Measurements from ENCODE around the gene FAU. TPM values are rescaled to one million over a fixed set of nuclear protein-coding genes. Genes with fewer than 3 reads are reported as not detected.

Gene FAU
- total and polyA plus RNA-seq, 4 donors = 174 to 693 (median 613) TPM

- H3K27ac ChIP-seq (ENCODE audit: low read depth, low read length) = no peak overlapping the region
- H3K9me3 ChIP-seq (ENCODE audit: control insufficient read depth, insufficient read depth, low read length) = no peaks in the 10 kb centered on the region
- H3K27me3 ChIP-seq (ENCODE audit: control insufficient read depth, insufficient read depth, low read length) = no peaks in the 10 kb centered on the region
- WGBS (ENCODE audit: insufficient coverage) = 96% methylated on average over 4 of the region's 4 CpGs
- no peak overlapping the region for H3K4me3 ChIP-seq (ENCODE audit: low read depth, low read length)
- peaks cover 24% of the 10 kb centered on the region for H3K4me1 ChIP-seq (ENCODE audit: control insufficient read depth, insufficient read depth, low read length)
- DNase-seq (ENCODE audit: low read depth in 4 of 6, low spot score in 6 of 6) = no peak
- peaks cover 45% of the 10 kb centered on the region for H3K36me3 ChIP-seq (ENCODE audit: control insufficient read depth, insufficient read depth, low read length)
Measured at GRCh38 chr11:65085446-65085845, 36.5 kb downstream of the FAU start.

- WGBS (ENCODE audit: insufficient coverage) = 46% methylated on average over 18 of the region's 23 CpGs
Measured at GRCh38 chr11:65084598-65085375, 37.1 kb downstream of the FAU start.

GRCh38 chr11:65083834-65084597, 37.9 kb downstream of the FAU start, which contains the start of the genes CDCA5 and ZFPL1:
TSS of gene CDCA5 (minus strand) at chr11:65084040. CDS start at chr11:65083978, 62 bp downstream.
TSS of gene ZFPL1 (plus strand) at chr11:65084222. CDS start at chr11:65084699, 477 bp downstream.
- peak within 1 kb of the TSS; percentile 98 for H3K27ac ChIP-seq (ENCODE audit: low read depth, low read length)
- H3K36me3 ChIP-seq (ENCODE audit: control insufficient read depth, insufficient read depth, low read length) = peaks cover 39% of the 10 kb centered on the region
- no peaks in the 10 kb centered on the region for H3K27me3 ChIP-seq (ENCODE audit: control insufficient read depth, insufficient read depth, low read length)
- H3K4me3 ChIP-seq (ENCODE audit: low read depth, low read length) = peak within 1 kb of the TSS; percentile 85
- DNase-seq (ENCODE audit: low read depth in 4 of 6, low spot score in 6 of 6) = peak; percentile 85 to 99 (median 93)
- peaks cover 24% of the 10 kb centered on the region for H3K4me1 ChIP-seq (ENCODE audit: control insufficient read depth, insufficient read depth, low read length)
- no peaks in the 10 kb centered on the region for H3K9me3 ChIP-seq (ENCODE audit: control insufficient read depth, insufficient read depth, low read length)
- under 1% methylated on average over 77 of the region's 79 CpGs for WGBS (ENCODE audit: insufficient coverage)

More at GRCh38 chr11:65084598-65085375, 37.1 kb downstream of the FAU start:
- Histone ChIP-seq H3K4me3 (ENCODE audit: low read depth, low read length) (peak overlapping the region; percentile 85), H3K36me3 (ENCODE audit: control insufficient read depth, insufficient read depth, low read length) (peaks cover 41% of the 10 kb centered on the region), H3K9me3 (ENCODE audit: control insufficient read depth, insufficient read depth, low read length) (no peaks in the 10 kb centered on the region), H3K27me3 (ENCODE audit: control insufficient read depth, insufficient read depth, low read length) (no peaks in the 10 kb centered on the region), H3K27ac (ENCODE audit: low read depth, low read length) (peak overlapping the region; percentile 98), H3K4me1 (ENCODE audit: control insufficient read depth, insufficient read depth, low read length) (peaks cover 24% of the 10 kb centered on the region)
- no peak for DNase-seq (ENCODE audit: low read depth in 4 of 6, low spot score in 6 of 6)

- peak overlapping the region; percentile 98 for H3K27ac ChIP-seq (ENCODE audit: low read depth, low read length)
Measured at GRCh38 chr11:65083134-65083833, 38.6 kb downstream of the FAU start.

GRCh38 chr11:65078786-65079342, 43.1 kb downstream of the FAU start:
- DNase-seq (ENCODE audit: low read depth in 4 of 6, low spot score in 6 of 6) = no peak
- H3K9me3 ChIP-seq (ENCODE audit: control insufficient read depth, insufficient read depth, low read length) = no peaks in the 10 kb centered on the region
- H3K4me1 ChIP-seq (ENCODE audit: control insufficient read depth, insufficient read depth, low read length) = peaks cover 13% of the 10 kb centered on the region
- H3K27me3 ChIP-seq (ENCODE audit: control insufficient read depth, insufficient read depth, low read length) = no peaks in the 10 kb centered on the region
- no peak overlapping the region for H3K4me3 ChIP-seq (ENCODE audit: low read depth, low read length)
- no peak overlapping the region for H3K27ac ChIP-seq (ENCODE audit: low read depth, low read length)
- WGBS (ENCODE audit: insufficient coverage) = 100% methylated on average over 2 of the region's 9 CpGs
- peaks cover 14% of the 10 kb centered on the region for H3K36me3 ChIP-seq (ENCODE audit: control insufficient read depth, insufficient read depth, low read length)

More at GRCh38 chr11:65083134-65083833, 38.6 kb downstream of the FAU start:
- Histone ChIP-seq H3K4me1 (ENCODE audit: control insufficient read depth, insufficient read depth, low read length) (peaks cover 24% of the 10 kb centered on the region), H3K9me3 (ENCODE audit: control insufficient read depth, insufficient read depth, low read length) (no peaks in the 10 kb centered on the region), H3K27me3 (ENCODE audit: control insufficient read depth, insufficient read depth, low read length) (no peaks in the 10 kb centered on the region), H3K4me3 (ENCODE audit: low read depth, low read length) (peak overlapping the region; percentile 85), H3K36me3 (ENCODE audit: control insufficient read depth, insufficient read depth, low read length) (peaks cover 38% of the 10 kb centered on the region)
- 0% methylated on average over 9 of the region's 13 CpGs for WGBS (ENCODE audit: insufficient coverage)
- no peak for DNase-seq (ENCODE audit: low read depth in 4 of 6, low spot score in 6 of 6)

- H3K9me3 ChIP-seq (ENCODE audit: control insufficient read depth, insufficient read depth, low read length) = no peaks in the 10 kb centered on the region
- H3K4me3 ChIP-seq (ENCODE audit: low read depth, low read length) = no peak overlapping the region
- 74% methylated on average over 3 of the region's 3 CpGs for WGBS (ENCODE audit: insufficient coverage)
- no peak overlapping the region for H3K27ac ChIP-seq (ENCODE audit: low read depth, low read length)
- H3K27me3 ChIP-seq (ENCODE audit: control insufficient read depth, insufficient read depth, low read length) = no peaks in the 10 kb centered on the region
- DNase-seq (ENCODE audit: low read depth in 4 of 6, low spot score in 6 of 6) = no peak
- H3K4me1 ChIP-seq (ENCODE audit: control insufficient read depth, insufficient read depth, low read length) = peaks cover 6% of the 10 kb centered on the region
- peaks cover 14% of the 10 kb centered on the region for H3K36me3 ChIP-seq (ENCODE audit: control insufficient read depth, insufficient read depth, low read length)
Measured at GRCh38 chr11:65078151-65078550, 43.8 kb downstream of the FAU start.

- no peak overlapping the region for H3K4me3 ChIP-seq (ENCODE audit: low read depth, low read length)
- H3K36me3 ChIP-seq (ENCODE audit: control insufficient read depth, insufficient read depth, low read length) = peaks cover 14% of the 10 kb centered on the region
- no peak for DNase-seq (ENCODE audit: low read depth in 4 of 6, low spot score in 6 of 6)
- no peak overlapping the region for H3K27ac ChIP-seq (ENCODE audit: low read depth, low read length)
- H3K9me3 ChIP-seq (ENCODE audit: control insufficient read depth, insufficient read depth, low read length) = no peaks in the 10 kb centered on the region
- 83% methylated on average over 4 of the region's 4 CpGs for WGBS (ENCODE audit: insufficient coverage)
- peaks cover 2% of the 10 kb centered on the region for H3K4me1 ChIP-seq (ENCODE audit: control insufficient read depth, insufficient read depth, low read length)
- no peaks in the 10 kb centered on the region for H3K27me3 ChIP-seq (ENCODE audit: control insufficient read depth, insufficient read depth, low read length)
Measured at GRCh38 chr11:65077451-65077850, 44.5 kb downstream of the FAU start.

GRCh38 chr11:65072631-65072966, 49.3 kb downstream of the FAU start:
- Histone ChIP-seq H3K27ac (ENCODE audit: low read depth, low read length) (no peak overlapping the region), H3K4me3 (ENCODE audit: low read depth, low read length) (no peak overlapping the region), H3K9me3 (ENCODE audit: control insufficient read depth, insufficient read depth, low read length) (no peaks in the 10 kb centered on the region), H3K36me3 (ENCODE audit: control insufficient read depth, insufficient read depth, low read length) (peaks cover 1% of the 10 kb centered on the region), H3K27me3 (ENCODE audit: control insufficient read depth, insufficient read depth, low read length) (no peaks in the 10 kb centered on the region), H3K4me1 (ENCODE audit: control insufficient read depth, insufficient read depth, low read length) (no peaks in the 10 kb centered on the region)
- no CpG with 5 or more reads among the region's 1 CpG for WGBS (ENCODE audit: insufficient coverage)
- no peak for DNase-seq (ENCODE audit: low read depth in 4 of 6, low spot score in 6 of 6)

GRCh38 chr11:65071907-65072630, 49.9 kb downstream of the FAU start:
- no peak for DNase-seq (ENCODE audit: low read depth in 4 of 6, low spot score in 6 of 6)
- Histone ChIP-seq H3K9me3 (ENCODE audit: control insufficient read depth, insufficient read depth, low read length) (no peaks in the 10 kb centered on the region), H3K27ac (ENCODE audit: low read depth, low read length) (no peak overlapping the region), H3K36me3 (ENCODE audit: control insufficient read depth, insufficient read depth, low read length) (no peaks in the 10 kb centered on the region), H3K4me3 (ENCODE audit: low read depth, low read length) (no peak overlapping the region), H3K4me1 (ENCODE audit: control insufficient read depth, insufficient read depth, low read length) (no peaks in the 10 kb centered on the region), H3K27me3 (ENCODE audit: control insufficient read depth, insufficient read depth, low read length) (no peaks in the 10 kb centered on the region)
- WGBS (ENCODE audit: insufficient coverage) = 71% methylated on average over 3 of the region's 4 CpGs

All from spinal cord (tissue), 10 donors.